Testis (tissue), 3 donors: ENCODE results near the gene IDE. TPM values are rescaled to one million over a fixed set of nuclear protein-coding genes. Genes with fewer than 3 reads are reported as not detected.

Experiments used
- DNase-seq: peaks from one replicate; pipeline ENCODE4 v3.0.0-alpha.2; 2019
- H3K27ac ChIP-seq, 2 donors: fragments of 200-600 bp; sonication (generic); one replicate each; pipeline ENCODE4 v1.5.1; 2019
- H3K27me3 ChIP-seq: fragments of 200-600 bp; sonication (generic); one replicate; pipeline ENCODE4 v1.5.1; 2019
- H3K36me3 ChIP-seq: fragments of 200-600 bp; sonication (generic); one replicate; pipeline ENCODE4 v1.5.1; 2017; ENCODE audit warnings: low read depth; ENCODE audit errors: missing control alignments
- H3K4me1 ChIP-seq: fragments of 200-600 bp; sonication (generic); one replicate; pipeline ENCODE4 v1.5.1; 2019
- H3K4me3 ChIP-seq, 2 donors: fragments of 200-600 bp; sonication (generic); one replicate each; pipeline ENCODE4 v1.5.1; 2017 to 2019
- H3K9me3 ChIP-seq: fragments of 200-600 bp; sonication (generic); one replicate; pipeline ENCODE4 v1.5.1; 2017
- POLR2A ChIP-seq: fragments of 450-650 bp; IDR thresholded peaks from one replicate; pipeline ENCODE4 v1.6.1; 2017; ENCODE audit warnings: antibody characterized with exemption, mild to moderate bottlenecking, moderate library complexity
- WGBS, 2 donors: methylation state at CpG; one replicate each; pipeline ENCODE4 v1.1.5; 2018; 5-methylcytosine and 5-hydroxymethylcytosine counted together
- intact Hi-C: fragments of 100-400 bp; cut with DNase I; formaldehyde crosslinking; loops from one replicate; pipeline ENCODE4 v1.15.1; 2023; ENCODE audit warnings: low total_unique reads
- polyA plus RNA-seq: library from polyadenylated mRNA; stranded (reverse); fragments of 350-450 nt; fragmentation: Illumina TruSeq; extraction: RNeasy Lipid Tissue Mini Kit (QIAGEN cat#74804); gene quantifications from one replicate; pipeline ENCODE4 v1.2.3, GENCODE V29; 2014; ENCODE audit warnings: low read depth, low replicate concordance; ENCODE audit not compliant: insufficient read depth
- total RNA-seq, 2 donors: library from RNA; depleted of rRNA; stranded (reverse); fragments of >200 nt; gene quantifications; one replicate each; pipeline ENCODE4 v1.2.3, GENCODE V29; 2016
- TF ChIP-seq, protein P1 (sequence below), 3 experiments: fragments of 450-650 bp in 2 of 3; fragments of 200-600 bp in 1 of 3; sonication (generic) in 1 of 3; IDR thresholded peaks; one replicate each; pipeline ENCODE4 v1.5.1; 2016 to 2019; ENCODE audit warnings: antibody characterized with exemption in 3 of 3, mild to moderate bottlenecking in 2 of 3, moderate library complexity in 1 of 3

IDE gene
- total and polyA plus RNA-seq, 3 donors from 2014 or later = 28.4 to 78.2 (median 31.1) TPM

DNA sequence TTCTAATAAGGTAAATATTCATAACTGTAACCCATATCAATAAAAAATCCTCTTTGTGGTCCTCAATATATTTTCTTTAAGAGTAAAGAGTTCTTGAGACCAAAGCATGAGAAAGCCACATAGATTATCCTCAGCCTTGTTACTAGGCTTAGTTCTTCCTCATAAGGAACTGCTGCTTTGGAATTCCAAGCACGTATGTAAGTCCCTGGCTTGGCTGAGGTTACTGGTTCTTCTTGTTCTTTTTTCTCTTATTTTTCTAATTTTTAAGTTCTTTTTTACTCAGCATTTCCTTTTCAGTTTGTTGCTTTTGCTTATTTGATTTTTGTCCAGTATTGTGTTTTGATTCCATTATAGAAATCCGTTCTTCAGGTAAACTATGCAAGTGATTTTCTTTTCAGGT, 155.7 kb downstream of the IDE start:
- H3K27ac ChIP-seq = no peak overlapping the region
- intact Hi-C loops = no loop called here
- no peak overlapping the region for H3K4me3 ChIP-seq
- 65 to 67% methylated on average over 2 of the region's 2 CpGs for WGBS, 2 donors
- no peaks in the 10 kb centered on the region for H3K36me3 ChIP-seq
- no peak for DNase-seq
- no peak for TF ChIP-seq POLR2A
- TF ChIP-seq, protein P1, sequence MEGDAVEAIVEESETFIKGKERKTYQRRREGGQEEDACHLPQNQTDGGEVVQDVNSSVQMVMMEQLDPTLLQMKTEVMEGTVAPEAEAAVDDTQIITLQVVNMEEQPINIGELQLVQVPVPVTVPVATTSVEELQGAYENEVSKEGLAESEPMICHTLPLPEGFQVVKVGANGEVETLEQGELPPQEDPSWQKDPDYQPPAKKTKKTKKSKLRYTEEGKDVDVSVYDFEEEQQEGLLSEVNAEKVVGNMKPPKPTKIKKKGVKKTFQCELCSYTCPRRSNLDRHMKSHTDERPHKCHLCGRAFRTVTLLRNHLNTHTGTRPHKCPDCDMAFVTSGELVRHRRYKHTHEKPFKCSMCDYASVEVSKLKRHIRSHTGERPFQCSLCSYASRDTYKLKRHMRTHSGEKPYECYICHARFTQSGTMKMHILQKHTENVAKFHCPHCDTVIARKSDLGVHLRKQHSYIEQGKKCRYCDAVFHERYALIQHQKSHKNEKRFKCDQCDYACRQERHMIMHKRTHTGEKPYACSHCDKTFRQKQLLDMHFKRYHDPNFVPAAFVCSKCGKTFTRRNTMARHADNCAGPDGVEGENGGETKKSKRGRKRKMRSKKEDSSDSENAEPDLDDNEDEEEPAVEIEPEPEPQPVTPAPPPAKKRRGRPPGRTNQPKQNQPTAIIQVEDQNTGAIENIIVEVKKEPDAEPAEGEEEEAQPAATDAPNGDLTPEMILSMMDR (IDR thresholded peaks at IDR 0.05) = no peak
- no peaks in the 10 kb centered on the region for H3K9me3 ChIP-seq
- no peaks in the 10 kb centered on the region for H3K4me1 ChIP-seq
- H3K27me3 ChIP-seq = no peaks in the 10 kb centered on the region

DNA sequence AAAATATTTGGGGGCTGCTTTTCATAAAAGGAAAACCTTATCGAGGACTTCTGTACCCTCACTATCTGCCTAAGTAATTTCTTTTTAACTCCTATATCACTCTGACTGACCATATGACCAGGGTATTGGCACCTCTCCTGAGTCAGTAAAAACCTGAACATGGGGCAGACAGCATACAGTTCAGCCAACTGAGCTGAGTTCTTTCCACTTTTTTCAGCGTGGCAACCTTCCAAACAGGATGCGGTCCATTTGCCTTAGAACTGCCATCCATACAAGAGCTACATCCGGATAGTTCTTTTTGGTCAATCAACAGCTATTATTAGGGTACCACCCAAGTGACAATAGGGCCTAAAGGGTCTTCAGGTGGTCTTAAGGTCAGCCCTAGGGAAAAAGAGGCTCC, 160.4 kb downstream of the IDE start:
- 44 to 50% methylated on average over 4 of the region's 4 CpGs for WGBS, 2 donors
- DNase-seq = no peak
- Histone ChIP-seq H3K27ac (no peak overlapping the region), H3K9me3 (no peaks in the 10 kb centered on the region), H3K4me3 (no peak overlapping the region), H3K4me1 (no peaks in the 10 kb centered on the region), H3K36me3 (no peaks in the 10 kb centered on the region), H3K27me3 (no peaks in the 10 kb centered on the region)
- no peak for TF ChIP-seq POLR2A
- TF ChIP-seq, protein P1 (IDR thresholded peaks at IDR 0.05) = no peak
- intact Hi-C loops = no loop called here

DNA sequence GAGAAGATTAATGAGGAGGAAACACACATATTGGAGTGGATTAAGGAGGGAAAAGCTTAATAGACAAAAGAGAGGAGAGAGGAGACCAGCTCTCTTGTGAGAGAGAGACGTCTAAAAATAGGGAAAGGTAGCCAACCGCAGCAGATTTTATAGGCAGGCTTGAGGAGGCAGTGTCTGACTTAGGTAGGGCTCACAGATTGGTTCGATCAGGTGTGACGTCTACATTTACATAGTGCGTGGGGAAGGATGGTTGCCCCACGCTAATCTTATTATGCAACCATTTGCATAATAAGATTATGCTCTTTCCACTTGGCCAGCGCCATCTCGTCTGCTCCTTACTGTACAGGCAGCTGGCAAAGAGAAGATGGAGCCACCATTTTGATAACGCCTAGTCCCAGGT, 160.9 kb downstream of the IDE start:
- Histone ChIP-seq H3K4me1 (no peaks in the 10 kb centered on the region), H3K9me3 (no peaks in the 10 kb centered on the region), H3K27me3 (no peaks in the 10 kb centered on the region), H3K27ac (no peak overlapping the region), H3K36me3 (no peaks in the 10 kb centered on the region), H3K4me3 (no peak overlapping the region)
- no peak for DNase-seq
- 72 to 74% methylated on average over 9 of the region's 9 CpGs for WGBS, 2 donors
- intact Hi-C loops = no loop called here
- TF ChIP-seq, protein P1 (IDR thresholded peaks at IDR 0.05) = no peak
- TF ChIP-seq POLR2A = no peak

DNA sequence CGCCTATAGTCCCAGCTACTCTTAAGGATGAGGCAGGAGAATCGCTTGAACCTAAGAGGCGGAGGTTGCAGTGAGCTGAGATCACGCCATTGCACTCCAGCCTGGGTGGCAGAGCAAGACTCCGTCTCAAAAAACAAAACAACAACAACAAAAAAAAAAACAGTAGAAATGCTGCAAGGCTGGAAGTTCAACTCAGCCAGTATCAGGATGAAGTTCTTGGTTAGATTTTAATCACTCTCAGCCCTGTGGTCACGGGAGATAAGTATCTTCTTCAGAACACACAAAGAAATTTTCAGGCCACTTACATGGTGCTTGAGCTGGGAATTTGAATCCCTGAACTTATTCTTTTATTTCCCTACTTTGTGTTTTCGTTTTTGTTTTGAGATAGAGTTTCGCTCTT, 162.5 kb downstream of the IDE start:
- Histone ChIP-seq H3K27ac (no peak overlapping the region), H3K4me1 (no peaks in the 10 kb centered on the region), H3K4me3 (no peak overlapping the region), H3K27me3 (no peaks in the 10 kb centered on the region), H3K9me3 (no peaks in the 10 kb centered on the region), H3K36me3 (no peaks in the 10 kb centered on the region)
- TF ChIP-seq, protein P1 (IDR thresholded peaks at IDR 0.05) = no peak
- no peak for TF ChIP-seq POLR2A
- DNase-seq = no peak
- intact Hi-C loops = no loop called here
- 90 to 92% methylated on average over 8 of the region's 8 CpGs for WGBS, 2 donors

DNA sequence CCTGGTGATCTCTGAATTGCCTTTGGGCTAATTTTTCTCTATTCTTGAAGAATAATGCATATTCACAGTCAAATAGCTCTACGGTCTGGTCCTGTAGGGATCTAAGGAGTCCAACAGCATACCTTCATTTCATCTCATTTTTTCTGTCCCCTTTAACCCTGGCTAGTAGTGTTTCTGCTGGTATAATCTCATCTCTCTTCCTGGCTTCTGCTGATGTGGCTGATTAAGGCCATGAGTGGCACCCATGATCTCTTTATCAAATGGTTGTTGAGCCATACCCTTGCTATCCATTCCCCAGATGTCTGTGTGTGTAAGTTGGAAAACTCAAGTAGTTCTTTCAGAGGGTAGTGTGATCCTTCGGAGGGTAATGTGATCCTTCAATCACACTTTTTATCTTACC, 163.4 kb downstream of the IDE start:
- DNase-seq = no peak
- no peaks in the 10 kb centered on the region for H3K27me3 ChIP-seq
- TF ChIP-seq, protein P1 (IDR thresholded peaks at IDR 0.05) = no peak
- TF ChIP-seq POLR2A = no peak
- no peak overlapping the region for H3K4me3 ChIP-seq
- H3K4me1 ChIP-seq = no peaks in the 10 kb centered on the region
- no peaks in the 10 kb centered on the region for H3K36me3 ChIP-seq
- intact Hi-C loops = no loop called here
- H3K27ac ChIP-seq = no peak overlapping the region
- H3K9me3 ChIP-seq = no peaks in the 10 kb centered on the region
- 95 to 96% methylated on average over 2 of the region's 2 CpGs for WGBS, 2 donors
